ENCODE measurements around the gene TIMM8A.

Gene TIMM8A, protein sequence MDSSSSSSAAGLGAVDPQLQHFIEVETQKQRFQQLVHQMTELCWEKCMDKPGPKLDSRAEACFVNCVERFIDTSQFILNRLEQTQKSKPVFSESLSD

DNA sequence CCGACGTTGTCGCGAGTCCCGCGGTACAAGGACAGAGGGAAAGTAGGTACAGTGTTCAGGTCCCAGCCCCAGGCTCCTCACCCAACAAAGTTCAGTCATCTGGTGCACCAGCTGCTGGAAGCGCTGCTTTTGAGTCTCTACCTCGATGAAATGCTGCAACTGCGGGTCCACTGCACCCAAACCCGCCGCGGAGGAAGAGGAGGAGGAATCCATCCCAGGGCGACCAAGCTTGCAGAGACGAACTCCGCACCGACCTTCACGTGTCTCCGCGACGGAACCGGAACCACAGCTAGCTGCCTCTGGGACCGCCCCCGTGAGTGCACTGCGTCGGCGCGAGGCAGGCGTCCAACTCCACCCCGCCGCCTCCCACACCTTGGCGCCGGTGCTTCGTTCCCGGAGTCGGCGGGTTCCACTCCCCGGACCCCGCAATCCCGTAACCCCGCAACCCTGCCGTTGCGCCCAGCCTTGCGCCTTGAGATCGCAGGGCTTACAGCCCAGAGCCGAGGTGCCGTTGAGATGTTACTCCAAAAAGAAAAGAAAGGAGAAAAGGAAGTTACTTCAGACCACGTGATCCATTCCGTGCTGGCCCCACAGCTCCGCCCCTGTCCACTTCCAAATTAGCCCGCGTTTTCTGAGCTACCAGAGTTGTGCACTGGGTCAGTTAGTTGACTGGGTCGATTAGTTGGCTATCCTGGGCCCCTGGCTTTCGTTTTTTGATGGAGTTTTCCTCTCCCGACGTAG, at the start of gene TIMM8A:
TSS of gene TIMM8A (minus strand) at position 291 of the 741 bp plus-strand sequence. CDS start at position 213, 78 bp downstream.
- Histone ChIP-seq H3K4me3 (ENCODE audit: low read depth, low read length, poor library complexity, severe bottlenecking) (peak within 1 kb of the TSS; percentile 95), H3K36me3 (ENCODE audit: insufficient read depth, low read length) (peaks cover 31% of the 10 kb centered on the region), H3K9ac (ENCODE audit: low read length) (peak within 1 kb of the TSS; percentile 93), H3F3A (ENCODE audit: insufficient read depth, low read length) (no peaks in the 10 kb centered on the region), H3K4me2 (ENCODE audit: low read length) (peak within 1 kb of the TSS; percentile 96), H2AFZ (ENCODE audit: low read length) (no peak within 1 kb of the TSS), H3K9me2 (ENCODE audit: low read depth, low read length) (no peaks in the 10 kb centered on the region), H3K27me3 (ENCODE audit: insufficient read depth, low read length) (no peaks in the 10 kb centered on the region), H4K20me1 (ENCODE audit: insufficient read depth, low read length) (no peaks in the 10 kb centered on the region), H3K4me1 (ENCODE audit: insufficient read depth, low read length, severe bottlenecking) (peaks cover 20% of the 10 kb centered on the region), H3K27ac (ENCODE audit: low read depth, low read length, poor library complexity, severe bottlenecking) (peak within 1 kb of the TSS; percentile 49), H3K79me2 (ENCODE audit: insufficient read depth, low read length) (peaks cover 21% of the 10 kb centered on the region), H3K9me3 (ENCODE audit: low read length) (no peaks in the 10 kb centered on the region)
- TF ChIP-seq, protein P1, sequence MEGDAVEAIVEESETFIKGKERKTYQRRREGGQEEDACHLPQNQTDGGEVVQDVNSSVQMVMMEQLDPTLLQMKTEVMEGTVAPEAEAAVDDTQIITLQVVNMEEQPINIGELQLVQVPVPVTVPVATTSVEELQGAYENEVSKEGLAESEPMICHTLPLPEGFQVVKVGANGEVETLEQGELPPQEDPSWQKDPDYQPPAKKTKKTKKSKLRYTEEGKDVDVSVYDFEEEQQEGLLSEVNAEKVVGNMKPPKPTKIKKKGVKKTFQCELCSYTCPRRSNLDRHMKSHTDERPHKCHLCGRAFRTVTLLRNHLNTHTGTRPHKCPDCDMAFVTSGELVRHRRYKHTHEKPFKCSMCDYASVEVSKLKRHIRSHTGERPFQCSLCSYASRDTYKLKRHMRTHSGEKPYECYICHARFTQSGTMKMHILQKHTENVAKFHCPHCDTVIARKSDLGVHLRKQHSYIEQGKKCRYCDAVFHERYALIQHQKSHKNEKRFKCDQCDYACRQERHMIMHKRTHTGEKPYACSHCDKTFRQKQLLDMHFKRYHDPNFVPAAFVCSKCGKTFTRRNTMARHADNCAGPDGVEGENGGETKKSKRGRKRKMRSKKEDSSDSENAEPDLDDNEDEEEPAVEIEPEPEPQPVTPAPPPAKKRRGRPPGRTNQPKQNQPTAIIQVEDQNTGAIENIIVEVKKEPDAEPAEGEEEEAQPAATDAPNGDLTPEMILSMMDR (IDR thresholded peaks at IDR 0.05; ENCODE audit: low read length), result no peak
- no peak for TF ChIP-seq EZH2 (IDR thresholded peaks at IDR 0.05; ENCODE audit: borderline replicate concordance, low read length)

DNA sequence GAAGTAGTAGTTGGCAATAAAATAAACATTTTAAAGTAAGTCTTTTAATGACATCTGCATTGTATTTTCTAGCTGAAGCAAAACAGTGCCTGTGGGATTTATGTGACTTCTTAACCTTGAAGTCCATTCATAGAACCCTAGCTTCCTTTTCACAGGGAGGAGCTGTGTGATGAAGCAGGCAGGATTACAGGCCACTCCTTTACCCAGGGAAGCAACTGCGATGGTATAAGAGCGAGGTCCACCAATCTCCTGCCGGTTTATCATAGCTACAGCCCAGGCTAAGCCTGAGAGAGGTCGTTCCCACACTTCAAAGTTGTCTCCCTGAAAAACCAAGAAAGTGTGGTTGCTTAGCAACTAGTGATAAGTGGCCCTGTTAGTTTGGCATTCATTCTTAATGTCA, 49.2 kb upstream of the TIMM8A start:
- Histone ChIP-seq H3F3A (ENCODE audit: insufficient read depth, low read length) (no peaks in the 10 kb centered on the region), H3K27ac (ENCODE audit: low read depth, low read length, poor library complexity, severe bottlenecking) (no peak overlapping the region), H3K36me3 (ENCODE audit: insufficient read depth, low read length) (peaks cover 44% of the 10 kb centered on the region)

DNA sequence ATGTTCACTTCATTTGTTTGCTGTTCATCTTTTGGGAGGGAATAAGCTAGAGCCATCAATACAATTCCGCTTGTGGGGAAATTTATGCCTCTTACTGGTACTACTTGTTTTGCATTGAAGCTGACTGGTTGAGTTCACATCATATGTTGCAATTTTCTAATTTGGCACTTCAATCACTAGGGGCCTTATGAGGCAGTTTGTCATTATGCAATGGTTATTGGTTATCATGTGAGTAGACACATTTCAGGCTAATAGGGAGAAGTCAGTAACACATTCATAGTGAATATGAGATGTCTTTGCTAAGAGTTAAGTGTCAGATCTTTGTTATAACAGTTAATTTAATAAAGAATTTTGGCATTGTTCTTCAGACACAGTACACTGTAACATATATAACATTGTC, 47.2 kb upstream of the TIMM8A start:
- H3K9ac ChIP-seq (ENCODE audit: low read length), result no peak overlapping the region
- peaks cover 48% of the 10 kb centered on the region for H3K36me3 ChIP-seq (ENCODE audit: insufficient read depth, low read length)
- no peak overlapping the region for H3K4me2 ChIP-seq (ENCODE audit: low read length)
- H4K20me1 ChIP-seq (ENCODE audit: insufficient read depth, low read length), result no peaks in the 10 kb centered on the region
- peaks cover 26% of the 10 kb centered on the region for H3K4me1 ChIP-seq (ENCODE audit: insufficient read depth, low read length, severe bottlenecking)
- H3F3A ChIP-seq (ENCODE audit: insufficient read depth, low read length), result no peaks in the 10 kb centered on the region
- TF ChIP-seq, protein P1 (IDR thresholded peaks at IDR 0.05; ENCODE audit: low read length), result no peak
- TF ChIP-seq EZH2 (IDR thresholded peaks at IDR 0.05; ENCODE audit: borderline replicate concordance, low read length), result no peak
- no peak overlapping the region for H3K4me3 ChIP-seq (ENCODE audit: low read depth, low read length, poor library complexity, severe bottlenecking)
- H3K9me2 ChIP-seq (ENCODE audit: low read depth, low read length), result no peaks in the 10 kb centered on the region
- H3K27me3 ChIP-seq (ENCODE audit: insufficient read depth, low read length), result no peaks in the 10 kb centered on the region
- no peak overlapping the region for H2AFZ ChIP-seq (ENCODE audit: low read length)
- peaks cover 5% of the 10 kb centered on the region for H3K79me2 ChIP-seq (ENCODE audit: insufficient read depth, low read length)
- no peak overlapping the region for H3K27ac ChIP-seq (ENCODE audit: low read depth, low read length, poor library complexity, severe bottlenecking)
- H3K9me3 ChIP-seq (ENCODE audit: low read length), result no peaks in the 10 kb centered on the region

More for the DNA sequence above, 49.2 kb upstream of the TIMM8A start:
- TF ChIP-seq EZH2 (IDR thresholded peaks at IDR 0.05; ENCODE audit: borderline replicate concordance, low read length), result no peak
- TF ChIP-seq, protein P1 (IDR thresholded peaks at IDR 0.05; ENCODE audit: low read length), result no peak
- H2AFZ ChIP-seq (ENCODE audit: low read length), result no peak overlapping the region
- no peaks in the 10 kb centered on the region for H4K20me1 ChIP-seq (ENCODE audit: insufficient read depth, low read length)
- no peak overlapping the region for H3K4me2 ChIP-seq (ENCODE audit: low read length)
- H3K4me1 ChIP-seq (ENCODE audit: insufficient read depth, low read length, severe bottlenecking), result peaks cover 13% of the 10 kb centered on the region
- no peaks in the 10 kb centered on the region for H3K27me3 ChIP-seq (ENCODE audit: insufficient read depth, low read length)
- H3K9ac ChIP-seq (ENCODE audit: low read length), result no peak overlapping the region
- no peaks in the 10 kb centered on the region for H3K9me3 ChIP-seq (ENCODE audit: low read length)
- H3K4me3 ChIP-seq (ENCODE audit: low read depth, low read length, poor library complexity, severe bottlenecking), result no peak overlapping the region
- H3K9me2 ChIP-seq (ENCODE audit: low read depth, low read length), result no peaks in the 10 kb centered on the region
- H3K79me2 ChIP-seq (ENCODE audit: insufficient read depth, low read length), result no peaks in the 10 kb centered on the region
